H9 (cell line): Measurements from ENCODE around the gene ATF5. TPM values are rescaled to one million over a fixed set of nuclear protein-coding genes. Genes with fewer than 3 reads are reported as not detected.

ENCODE experiments used
- DNase-seq: peaks from one replicate; pipeline ENCODE4 v3.0.0-alpha.2; 2017
- H2AFZ ChIP-seq: one replicate; pipeline ENCODE4 v1.6.1; 2013; ENCODE audit warnings: mild to moderate bottlenecking, low read length, control low read depth, moderate library complexity
- H2AK5ac ChIP-seq: 2 replicates; pipeline ENCODE4 v1.6.1; 2013; ENCODE audit warnings: low read length, control low read depth, mixed read lengths; ENCODE audit not compliant: insufficient read length
- H2BK120ac ChIP-seq: one replicate; pipeline ENCODE4 v1.6.1; 2013; ENCODE audit warnings: low read depth, mild to moderate bottlenecking, low read length, control low read depth, inconsistent platforms; ENCODE audit not compliant: poor library complexity, severe bottlenecking
- H2BK12ac ChIP-seq: 2 replicates; pipeline ENCODE4 v1.6.1; 2013; ENCODE audit warnings: low read length, control low read depth, mixed read lengths, low read depth; ENCODE audit not compliant: insufficient read length
- H2BK15ac ChIP-seq: 2 replicates; pipeline ENCODE4 v1.6.1; 2013; ENCODE audit warnings: low read depth, low read length, control low read depth
- H2BK20ac ChIP-seq: one replicate; pipeline ENCODE4 v1.6.1; 2013; ENCODE audit warnings: low read depth, mild to moderate bottlenecking, low read length, control low read depth, inconsistent platforms; ENCODE audit not compliant: poor library complexity, severe bottlenecking
- H2BK5ac ChIP-seq: 2 replicates; pipeline ENCODE4 v1.6.1; 2013; ENCODE audit warnings: low read length, control low read depth, mixed read lengths; ENCODE audit not compliant: insufficient read length
- H3K14ac ChIP-seq: 2 replicates; pipeline ENCODE4 v1.6.1; 2013; ENCODE audit warnings: low read length, control low read depth; ENCODE audit not compliant: insufficient read depth
- H3K18ac ChIP-seq: 2 replicates; pipeline ENCODE4 v1.6.1; 2013; ENCODE audit warnings: low read depth, mild to moderate bottlenecking, mixed read lengths, low read length, control low read depth; ENCODE audit not compliant: insufficient read length
- H3K23ac ChIP-seq: 2 replicates; pipeline ENCODE4 v1.6.1; 2013; ENCODE audit warnings: low read length, control low read depth, mixed read lengths, low read depth; ENCODE audit not compliant: insufficient read length
- H3K23me2 ChIP-seq: 2 replicates; pipeline ENCODE4 v1.6.1; 2013; ENCODE audit warnings: low read depth, mild to moderate bottlenecking, mixed read lengths, low read length, control low read depth; ENCODE audit not compliant: insufficient read length, poor library complexity, severe bottlenecking
- H3K27ac ChIP-seq: 2 replicates; pipeline ENCODE4 v1.5.1; 2013; ENCODE audit warnings: low read length, control low read depth, mixed read lengths, low read depth; ENCODE audit not compliant: insufficient read length
- H3K27me3 ChIP-seq: 2 replicates; pipeline ENCODE4 v1.6.1; 2013; ENCODE audit warnings: low read length, control low read depth, inconsistent platforms; ENCODE audit not compliant: insufficient read depth
- H3K4ac ChIP-seq: 2 replicates; pipeline ENCODE4 v1.6.1; 2013; ENCODE audit warnings: low read depth, mild to moderate bottlenecking, control low read depth, inconsistent platforms, low read length, moderate library complexity
- H3K4me1 ChIP-seq: 2 replicates; pipeline ENCODE4 v1.6.1; 2013; ENCODE audit warnings: low read length, control low read depth, inconsistent platforms; ENCODE audit not compliant: insufficient read depth
- H3K4me2 ChIP-seq: 2 replicates; pipeline ENCODE4 v1.6.1; 2013; ENCODE audit warnings: low read length, control low read depth, mixed read lengths; ENCODE audit not compliant: insufficient read length, insufficient read depth
- H3K56ac ChIP-seq: 2 replicates; pipeline ENCODE4 v1.6.1; 2013; ENCODE audit warnings: low read depth, mild to moderate bottlenecking, mixed read lengths, low read length, control low read depth; ENCODE audit not compliant: insufficient read length
- H3K79me1 ChIP-seq: 2 replicates; pipeline ENCODE4 v1.6.1; 2013; ENCODE audit warnings: low read depth, mild to moderate bottlenecking, moderate library complexity, low read length, control low read depth, inconsistent platforms; ENCODE audit not compliant: insufficient read depth, poor library complexity, severe bottlenecking
- H3K79me2 ChIP-seq: 2 replicates; pipeline ENCODE4 v1.6.1; 2013; ENCODE audit warnings: low read length, control low read depth, inconsistent platforms; ENCODE audit not compliant: insufficient read depth
- H3K9ac ChIP-seq: 2 replicates; pipeline ENCODE4 v1.6.1; 2013; ENCODE audit warnings: low read length, control low read depth, mixed read lengths; ENCODE audit not compliant: insufficient read length; ENCODE audit errors: extremely low read depth
- H3K9me3 ChIP-seq: one replicate; pipeline ENCODE4 v1.6.1; 2013; ENCODE audit warnings: low read depth, low read length, inconsistent platforms; ENCODE audit not compliant: control insufficient read depth
- H3T11ph ChIP-seq: one replicate; pipeline ENCODE4 v1.6.1; 2013; ENCODE audit warnings: mild to moderate bottlenecking, low read length, control low read depth, inconsistent platforms
- H4K20me1 ChIP-seq: one replicate; pipeline ENCODE4 v1.6.1; 2013; ENCODE audit not compliant: control insufficient read depth, insufficient read length, insufficient read depth
- H4K5ac ChIP-seq: 2 replicates; pipeline ENCODE4 v1.6.1; 2013; ENCODE audit warnings: low read depth, mild to moderate bottlenecking, mixed read lengths, low read length, control low read depth; ENCODE audit not compliant: insufficient read length
- H4K8ac ChIP-seq: replicated peaks from 2 replicates; pipeline ENCODE4 v1.6.1; 2013; ENCODE audit warnings: low read length, control low read depth, mixed read lengths, low read depth; ENCODE audit not compliant: insufficient read length
- H4K91ac ChIP-seq: 2 replicates; pipeline ENCODE4 v1.6.1; 2013; ENCODE audit warnings: low read depth, mild to moderate bottlenecking, moderate library complexity, mixed read lengths, low read length, control low read depth; ENCODE audit not compliant: insufficient read length
- H3K27ac Mint-ChIP-seq, 3 experiments: 2 replicates in 2 of 3; 3 replicates in 1 of 3; pipeline ENCODE4 v1.8.0; 2020 to 2021; ENCODE audit warnings: mixed read lengths in 3 of 3, mild to moderate bottlenecking in 1 of 3, moderate library complexity in 1 of 3
- H3K27me3 Mint-ChIP-seq: 2 replicates; pipeline ENCODE4 v1.8.0; 2021; ENCODE audit warnings: low read depth, mild to moderate bottlenecking, moderate library complexity, mixed read lengths
- H3K36me3 Mint-ChIP-seq, 3 experiments: 2 replicates in 2 of 3; 3 replicates in 1 of 3; pipeline ENCODE4 v1.8.0; 2020 to 2021; ENCODE audit warnings: low read depth in 3 of 3, mixed read lengths in 3 of 3; ENCODE audit not compliant: insufficient read depth in 1 of 3
- H3K4me1 Mint-ChIP-seq, 2 experiments: 2 replicates each; pipeline ENCODE4 v1.8.0; 2020; ENCODE audit warnings: mixed read lengths in 2 of 2
- H3K4me3 Mint-ChIP-seq, 2 experiments: 2 replicates in 1 of 2; 3 replicates in 1 of 2; pipeline ENCODE4 v1.8.0; 2020 to 2021; ENCODE audit warnings: mild to moderate bottlenecking in 2 of 2, mixed read lengths in 2 of 2, moderate library complexity in 1 of 2
- H3K9me3 Mint-ChIP-seq, 2 experiments: 2 replicates in 1 of 2; 3 replicates in 1 of 2; pipeline ENCODE4 v1.8.0; 2020; ENCODE audit warnings: mild to moderate bottlenecking in 2 of 2, mixed read lengths in 2 of 2, moderate library complexity in 1 of 2
- CTCF ChIP-seq: fragments of 200-600 bp; sonication (generic); conservative IDR thresholded peaks from 3 replicates; pipeline ENCODE4 v1.8.0; 2021; ENCODE audit warnings: antibody characterized with exemption, mild to moderate bottlenecking
- WGBS: extraction: QIAGEN DNeasy Blood & Tissue Kit; methylation state at CpG from one replicate; pipeline ENCODE4 v1.1.7; 2013; ENCODE audit warnings: missing lambda C conversion rate, low lambda C conversion rate, mixed read lengths; ENCODE audit not compliant: insufficient read length; ENCODE audit errors: extremely low coverage; 5-methylcytosine and 5-hydroxymethylcytosine counted together
- total RNA-seq: library from RNA; stranded (reverse); gene quantifications from 2 replicates; pipeline ENCODE4 v1.2.1, GENCODE V29; 2021

The ATF5 gene
- total RNA-seq, 1 experiment from 2014 or later = 18.5 TPM

DNA sequence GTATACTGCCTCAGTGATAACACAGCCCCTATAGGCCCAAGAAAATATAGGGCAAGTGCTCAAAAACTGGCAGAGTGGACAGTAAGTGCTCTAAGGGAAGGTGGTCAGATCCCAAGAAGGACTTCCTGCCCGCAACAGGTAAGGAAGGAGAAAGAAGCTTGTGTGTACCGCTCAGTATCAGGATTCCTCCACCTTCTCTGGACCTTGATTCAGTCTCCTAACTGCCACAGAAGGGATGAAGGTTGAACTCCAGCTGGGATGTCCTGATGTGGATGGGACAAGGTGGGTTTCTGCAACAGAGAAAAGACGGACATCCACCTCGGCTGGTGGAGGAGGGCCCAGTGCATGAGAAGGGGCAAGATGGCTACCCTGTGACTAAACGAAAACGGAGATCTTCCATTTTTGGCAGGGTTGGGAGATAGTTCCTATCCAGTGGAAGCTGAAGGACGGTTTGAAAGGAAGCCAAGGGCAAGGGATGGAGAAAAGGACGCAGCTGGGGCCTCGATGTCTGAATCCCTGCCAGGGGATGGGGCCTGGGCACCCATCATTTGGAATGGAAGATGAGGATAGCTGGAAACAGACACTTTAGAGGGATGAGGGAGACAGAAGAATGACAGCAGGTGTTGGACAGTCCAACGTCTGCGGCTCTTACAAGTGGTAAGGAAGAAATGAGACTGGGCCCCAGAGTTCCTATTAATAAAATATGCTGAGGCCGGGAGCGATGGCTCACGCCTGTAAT is 1.3 kb upstream of the ATF5 start:
- peaks cover 10% of the 10 kb centered on the region for H3K23me2 ChIP-seq
- no peak overlapping the region for H3K23ac ChIP-seq
- no peak overlapping the region for H3K14ac ChIP-seq
- no peaks in the 10 kb centered on the region for H3K79me1 ChIP-seq
- H2BK120ac ChIP-seq = no peak overlapping the region
- TF ChIP-seq CTCF = no peak
- H3K27ac ChIP-seq = no peak overlapping the region
- H3K27me3 Mint-ChIP-seq = peaks cover 3% of the 10 kb centered on the region
- H3K27me3 ChIP-seq = no peaks in the 10 kb centered on the region
- H3K79me2 ChIP-seq = peaks cover 28% of the 10 kb centered on the region; the same call in 1 of the 2 replicates
- H4K8ac ChIP-seq = no peak overlapping the region
- peak overlapping the region; percentile 28 for H3K9ac ChIP-seq
- H3K27ac Mint-ChIP-seq = peak overlapping the region; percentile 5 to 79 (median 38); a peak in 5 of 7 replicates
- no peak overlapping the region for H3K56ac ChIP-seq
- peak overlapping the region; percentile 44 for H3K4me2 ChIP-seq
- H2BK15ac ChIP-seq = no peak overlapping the region
- no peak overlapping the region for H3K18ac ChIP-seq
- H3K9me3 Mint-ChIP-seq = peaks cover 0 to 4% of the 10 kb centered on the region in 2 experiments; a peak in 3 of 5 replicates
- no peak overlapping the region for H4K91ac ChIP-seq
- H2BK12ac ChIP-seq = no peak overlapping the region
- H3K4me1 Mint-ChIP-seq = peaks cover 20 to 44% of the 10 kb centered on the region in 2 experiments
- no peak for DNase-seq
- no peak overlapping the region for H4K5ac ChIP-seq
- no peak overlapping the region for H2AK5ac ChIP-seq
- peak overlapping the region; percentile 95 to 99 for H3K4me3 Mint-ChIP-seq
- H4K20me1 ChIP-seq = peaks cover 2% of the 10 kb centered on the region
- no peak overlapping the region for H2AFZ ChIP-seq
- no peak overlapping the region for H3T11ph ChIP-seq
- WGBS = no CpG with 5 or more reads among the region's 14 CpGs
- H3K9me3 ChIP-seq = no peaks in the 10 kb centered on the region
- no peak overlapping the region for H2BK5ac ChIP-seq
- H3K4ac ChIP-seq = no peak overlapping the region
- H3K36me3 Mint-ChIP-seq = peaks cover 41 to 72% (median 54%) of the 10 kb centered on the region in 3 experiments; a peak in 6 of 7 replicates
- H2BK20ac ChIP-seq = no peak overlapping the region
- no peaks in the 10 kb centered on the region; the same call in 1 of the 2 replicates for H3K4me1 ChIP-seq
